Endothelial cell of umbilical vein (primary cell): Measurements from ENCODE around the gene PABPC1L. TPM values are rescaled to one million over a fixed set of nuclear protein-coding genes. Genes with fewer than 3 reads are reported as not detected.

ENCODE experiments used
- BruUV-seq: library from RNA; stranded (reverse); fragments of 400-500 nt; replicated peaks from 2 replicates; lab custom pipeline; 2021; lab: Mats Ljungman, UMichigan
- CTCF ChIA-PET: fragments of 300-600, 350-600 bp; sonication (Branson Sonifier 250); formaldehyde crosslinking; loops from one replicate; lab custom pipeline; 2021; ENCODE audit warnings: antibody characterized with exemption, inconsistent platforms; lab: Charles Lee
- POLR2A ChIA-PET: fragments of 300-600, 350-600 bp; sonication (Branson Sonifier 250); formaldehyde crosslinking; loops from one replicate; lab custom pipeline; 2021; ENCODE audit warnings: antibody characterized with exemption, inconsistent platforms; lab: Charles Lee
- DNase-seq: peaks from one replicate; pipeline ENCODE4 v3.0.0-alpha.2; 2011; ENCODE audit warnings: low read depth, low spot score
- FAIRE-seq: peaks from 2 replicates; lab custom pipeline; 2011; peaks lifted over from hg19 to GRCh38; lab: Jason Lieb, UNC
- H2AFZ ChIP-seq: 2 replicates; pipeline ENCODE4 v1.6.0; 2012; ENCODE audit warnings: low read depth, low read length, control low read depth, inconsistent platforms
- H3K27ac ChIP-seq: 2 replicates; pipeline ENCODE4 v1.5.1; 2011; ENCODE audit warnings: low read depth, mild to moderate bottlenecking, control low read depth, low read length, moderate library complexity; ENCODE audit not compliant: insufficient read depth
- H3K27me3 ChIP-seq, 2 experiments: 2 replicates each; pipeline versions ENCODE4 v1.6.0 to v1.6.1; 2011; ENCODE audit warnings: low read length in 2 of 2, mixed read lengths in 1 of 2; ENCODE audit not compliant: control insufficient read depth in 2 of 2, insufficient read depth in 2 of 2
- H3K36me3 ChIP-seq, 2 experiments: 2 replicates in 1 of 2; 3 replicates in 1 of 2; pipeline ENCODE4 v1.5.1; 2011; ENCODE audit warnings: low read length in 2 of 2, mild to moderate bottlenecking in 1 of 2, moderate library complexity in 1 of 2; ENCODE audit not compliant: control insufficient read depth in 2 of 2, insufficient read depth in 2 of 2; ENCODE audit errors: extremely low read depth in 1 of 2
- H3K4me1 ChIP-seq: 3 replicates; pipeline ENCODE4 v1.5.1; 2011; ENCODE audit warnings: mild to moderate bottlenecking, low read length; ENCODE audit not compliant: control insufficient read depth, insufficient read depth; ENCODE audit errors: extremely low read depth
- H3K4me2 ChIP-seq: 2 replicates; pipeline ENCODE4 v1.6.1; 2011; ENCODE audit warnings: low read length, control low read depth, mixed read lengths; ENCODE audit not compliant: insufficient read depth
- H3K4me3 ChIP-seq, 3 experiments: fragments of 200-600 bp in 1 of 3; sonication (generic), shearing (Covaris generic) in 1 of 3; replicated peaks in 1 of 3; 2 replicates each; pipeline ENCODE4 v1.5.1; 2011 to 2016; ENCODE audit warnings: control low read depth in 3 of 3, low read length in 3 of 3, mild to moderate bottlenecking in 2 of 3, inconsistent platforms in 1 of 3, low read depth in 1 of 3, moderate library complexity in 1 of 3; ENCODE audit not compliant: insufficient read depth in 1 of 3
- H3K79me2 ChIP-seq: 2 replicates; pipeline ENCODE4 v1.6.0; 2012; ENCODE audit warnings: low read length, inconsistent platforms; ENCODE audit not compliant: control insufficient read depth, insufficient read depth
- H3K9ac ChIP-seq: replicated peaks from 2 replicates; pipeline ENCODE3; 2011; ENCODE audit warnings: low read length, control low read depth; ENCODE audit not compliant: insufficient read depth; ENCODE audit errors: extremely low read depth
- H3K9me1 ChIP-seq: replicated peaks from 3 replicates; pipeline ENCODE4 v1.6.0; 2011; ENCODE audit warnings: mild to moderate bottlenecking, low read length; ENCODE audit not compliant: control insufficient read depth, insufficient read depth; ENCODE audit errors: extremely low read depth
- H3K9me3 ChIP-seq: replicated peaks from 2 replicates; pipeline ENCODE4 v1.5.1; 2012; ENCODE audit warnings: low read length, inconsistent platforms; ENCODE audit not compliant: control insufficient read depth, insufficient read depth
- H4K20me1 ChIP-seq: replicated peaks from 2 replicates; pipeline ENCODE3; 2011; ENCODE audit warnings: mild to moderate bottlenecking, low read length; ENCODE audit not compliant: control insufficient read depth, insufficient read depth; ENCODE audit errors: extremely low read depth
- EZH2 ChIP-seq: IDR thresholded peaks from 2 replicates; pipeline ENCODE4 v1.6.1; 2012; ENCODE audit warnings: borderline replicate concordance, low read depth, mild to moderate bottlenecking, moderate library complexity, low read length, inconsistent platforms; ENCODE audit not compliant: severe bottlenecking
- FOS ChIP-seq: IDR thresholded peaks from 2 replicates; pipeline ENCODE4 v1.6.1; 2011; ENCODE audit warnings: mild to moderate bottlenecking, low read length, moderate library complexity, borderline replicate concordance; ENCODE audit not compliant: insufficient read depth
- GATA2 ChIP-seq: IDR thresholded peaks from 2 replicates; pipeline ENCODE4 v1.7.0; 2011; ENCODE audit warnings: low read depth, mild to moderate bottlenecking, moderate library complexity, mixed read lengths, low read length; ENCODE audit not compliant: insufficient read length, insufficient read depth
- JUN ChIP-seq: IDR thresholded peaks from 2 replicates; pipeline ENCODE4 v1.6.1; 2011; ENCODE audit warnings: borderline replicate concordance, low read depth; ENCODE audit not compliant: insufficient read length, insufficient read depth
- MYC ChIP-seq: IDR thresholded peaks from one replicate; pipeline ENCODE4 v1.6.1; 2011; ENCODE audit warnings: mild to moderate bottlenecking, low read depth, low read length
- POLR2A ChIP-seq: IDR thresholded peaks from 2 replicates; pipeline ENCODE4 v1.6.1; 2012; ENCODE audit warnings: low read depth, mild to moderate bottlenecking, control low read depth, low read length
- dilution Hi-C: fragments of 300-500 bp; cut with MboI; formaldehyde crosslinking; loops from one replicate; pipeline ENCODE4 v1.15.0; 2019; ENCODE audit warnings: low sequenced_read_pairs; ENCODE audit not compliant: extremely low pct_ligation_motif_present
- intact Hi-C: fragments of 100-400 bp; cut with micrococcal nuclease; formaldehyde crosslinking; loops from one replicate; pipeline ENCODE4 v1.10.0; 2022
- polyA plus RNA-seq, 4 experiments: library from polyadenylated mRNA; depleted of rRNA in 3 of 4; stranded (reverse) in 3 of 4; unstranded in 1 of 4; fragments of >200 nt; gene quantifications; 2 replicates each; pipeline versions ENCODE4 v1.2.1 to v1.2.3, GENCODE V29; 2011 to 2012; ENCODE audit warnings: missing spikeins in 1 of 4
- total RNA-seq: library from RNA; stranded (reverse); gene quantifications from 2 replicates; pipeline ENCODE4 v1.2.3, GENCODE V29; 2021
- TF ChIP-seq, protein P1 (sequence below), 2 donors: IDR thresholded peaks; 1 replicate in 1 of 2; 2 replicates in 1 of 2; pipeline ENCODE4 v1.5.1; 2011; ENCODE audit warnings: low read length in 2 of 2, mild to moderate bottlenecking in 2 of 2, moderate library complexity in 2 of 2, control low read depth in 1 of 2, inconsistent platforms in 1 of 2, low read depth in 1 of 2; ENCODE audit not compliant: insufficient read depth in 1 of 2; ENCODE audit errors: extremely low read depth in 1 of 2

PABPC1L gene
- total and polyA plus RNA-seq, 2 donors (not counting 3 experiments of a cell fraction or from before 2014, with no cell fraction given): 7.8 to 12.6 TPM

DNA sequence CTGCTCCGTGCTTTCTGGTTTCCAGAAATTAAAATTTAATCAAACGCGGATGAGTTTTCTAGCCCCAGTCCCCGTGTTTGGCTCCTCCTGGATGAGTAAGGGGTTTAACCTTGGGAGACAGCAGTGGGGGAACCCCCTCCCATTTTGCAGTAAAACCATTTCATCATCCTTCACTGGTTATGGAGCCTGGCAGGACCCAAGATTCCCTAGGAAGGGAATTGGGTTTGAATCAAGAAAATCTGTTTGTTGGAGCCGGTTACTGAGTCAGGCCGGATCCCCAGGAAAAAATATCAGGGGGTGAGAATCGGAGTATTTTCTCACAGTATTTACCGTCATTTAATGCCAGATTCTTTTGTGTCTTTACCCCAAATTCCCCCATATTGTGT lies 23.6 kb upstream of the PABPC1L start:
- dilution Hi-C loops (no loop called here), intact Hi-C loops (loop anchor here (2.0 to 10.0 kb wide), 5 partner anchors 15 to 1809 kb away; partner anchors contain the start of gene TTPAL)
- BruUV-seq: no TSS peak

More for the DNA sequence above, 23.6 kb upstream of the PABPC1L start:
- Histone ChIP-seq H3K27me3 (no peaks in the 10 kb centered on the region), H3K9me3 (no peaks in the 10 kb centered on the region), H3K9ac (peak overlapping the region; percentile 98), H3K36me3 (peaks cover 0 to 5% of the 10 kb centered on the region in 2 experiments), H3K4me3 (peak overlapping the region; percentile 89 to 98 (median 97)), H3K27ac (peak overlapping the region; percentile 84), H4K20me1 (peaks cover 15% of the 10 kb centered on the region), H3K9me1 (no peaks in the 10 kb centered on the region), H3K79me2 (peaks cover 57% of the 10 kb centered on the region), H3K4me1 (peaks cover 33% of the 10 kb centered on the region), H2AFZ (no peak overlapping the region), H3K4me2 (peak overlapping the region; percentile 87)
- TF ChIP-seq FOS (no peak), EZH2 (no peak), GATA2 (no peak), POLR2A (no peak), JUN (no peak), MYC (no peak)
- TF ChIP-seq, protein P1, sequence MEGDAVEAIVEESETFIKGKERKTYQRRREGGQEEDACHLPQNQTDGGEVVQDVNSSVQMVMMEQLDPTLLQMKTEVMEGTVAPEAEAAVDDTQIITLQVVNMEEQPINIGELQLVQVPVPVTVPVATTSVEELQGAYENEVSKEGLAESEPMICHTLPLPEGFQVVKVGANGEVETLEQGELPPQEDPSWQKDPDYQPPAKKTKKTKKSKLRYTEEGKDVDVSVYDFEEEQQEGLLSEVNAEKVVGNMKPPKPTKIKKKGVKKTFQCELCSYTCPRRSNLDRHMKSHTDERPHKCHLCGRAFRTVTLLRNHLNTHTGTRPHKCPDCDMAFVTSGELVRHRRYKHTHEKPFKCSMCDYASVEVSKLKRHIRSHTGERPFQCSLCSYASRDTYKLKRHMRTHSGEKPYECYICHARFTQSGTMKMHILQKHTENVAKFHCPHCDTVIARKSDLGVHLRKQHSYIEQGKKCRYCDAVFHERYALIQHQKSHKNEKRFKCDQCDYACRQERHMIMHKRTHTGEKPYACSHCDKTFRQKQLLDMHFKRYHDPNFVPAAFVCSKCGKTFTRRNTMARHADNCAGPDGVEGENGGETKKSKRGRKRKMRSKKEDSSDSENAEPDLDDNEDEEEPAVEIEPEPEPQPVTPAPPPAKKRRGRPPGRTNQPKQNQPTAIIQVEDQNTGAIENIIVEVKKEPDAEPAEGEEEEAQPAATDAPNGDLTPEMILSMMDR (IDR thresholded peaks at IDR 0.05; ENCODE audit: extremely low read depth in 1 of 2, insufficient read depth in 1 of 2, low read depth in 1 of 2, low read length in 2 of 2): no peak
- FAIRE-seq: no peak
- POLR2A ChIA-PET: no interaction called here
- CTCF ChIA-PET: interaction anchor here (1.1 kb wide), 1 partner anchor 157 kb away, joined by 3 read pairs; no protein-coding TSS in a partner anchor
- peak; percentile 30 for DNase-seq
